Hepatocyte (in vitro differentiated cells): ENCODE measurements around the gene DESI1. TPM values are rescaled to one million over a fixed set of nuclear protein-coding genes. Genes with fewer than 3 reads are reported as not detected.

ENCODE experiments used
- DNase-seq: peaks from one replicate; pipeline ENCODE4 v3.0.0-alpha.2; 2016; ENCODE audit warnings: low spot score
- H2AFZ ChIP-seq: fragments of 200-600 bp; sonication (generic); 2 replicates; pipeline ENCODE4 v1.6.0; 2016; ENCODE audit warnings: antibody characterized with exemption, mild to moderate bottlenecking
- H3K27ac ChIP-seq: fragments of 200-600 bp; sonication (generic); 2 replicates; pipeline ENCODE4 v1.5.1; 2016; ENCODE audit warnings: mild to moderate bottlenecking
- H3K27me3 ChIP-seq: fragments of 200-600 bp; sonication (generic); 2 replicates; pipeline ENCODE4 v1.6.1; 2016
- H3K36me3 ChIP-seq: fragments of 200-600 bp; sonication (generic); replicated peaks from 2 replicates; pipeline ENCODE4 v1.5.1; 2016; ENCODE audit warnings: low read depth; ENCODE audit not compliant: insufficient read depth
- H3K4me1 ChIP-seq: fragments of 200-600 bp; sonication (generic); 2 replicates; pipeline ENCODE4 v1.5.1; 2016; ENCODE audit warnings: mild to moderate bottlenecking, moderate library complexity; ENCODE audit not compliant: insufficient read depth
- H3K4me2 ChIP-seq: fragments of 200-600 bp; sonication (generic); 2 replicates; pipeline ENCODE4 v1.6.0; 2016
- H3K4me3 ChIP-seq: fragments of 200-600 bp; sonication (generic); 2 replicates; pipeline ENCODE4 v1.5.1; 2016; ENCODE audit warnings: mild to moderate bottlenecking
- H3K79me2 ChIP-seq: fragments of 200-600 bp; sonication (generic); 2 replicates; pipeline ENCODE4 v1.6.0; 2017; ENCODE audit warnings: mild to moderate bottlenecking
- H3K9me2 ChIP-seq: fragments of 200-600 bp; sonication (generic); replicated peaks from 2 replicates; pipeline ENCODE4 v1.6.0; 2017; ENCODE audit warnings: mild to moderate bottlenecking; ENCODE audit not compliant: insufficient read depth
- H3K9me3 ChIP-seq: fragments of 200-600 bp; sonication (generic); 2 replicates; pipeline ENCODE4 v1.5.1; 2016; ENCODE audit warnings: low read depth, mild to moderate bottlenecking
- H4K20me1 ChIP-seq: fragments of 200-600 bp; sonication (generic); 2 replicates; pipeline ENCODE4 v1.6.0; 2016; ENCODE audit warnings: mild to moderate bottlenecking; ENCODE audit not compliant: insufficient read depth, poor library complexity, severe bottlenecking
- EZH2 ChIP-seq: fragments of 200-600 bp; sonication (generic); IDR thresholded peaks from 2 replicates; pipeline ENCODE4 v1.6.1; 2016; ENCODE audit warnings: antibody characterized with exemption, mild to moderate bottlenecking, borderline replicate concordance
- EZH2phosphoT487 ChIP-seq: fragments of 200-600 bp; sonication (generic); IDR thresholded peaks from one replicate; pipeline ENCODE4 v1.6.1; 2018; ENCODE audit warnings: antibody characterized with exemption, mild to moderate bottlenecking, low read depth, moderate library complexity; ENCODE audit not compliant: unreplicated experiment, severe bottlenecking
- WGBS: methylation state at CpG from one replicate; pipeline ENCODE4 v1.1.6; 2016; ENCODE audit warnings: low lambda C conversion rate; ENCODE audit errors: missing lambda C conversion rate; 5-methylcytosine and 5-hydroxymethylcytosine counted together
- polyA plus RNA-seq: library from polyadenylated mRNA; unstranded; fragments of >200 nt; fragmentation: Nextera tagmentation; extraction: Ambion mirVana; gene quantifications from 2 replicates; pipeline ENCODE4 v1.2.1, GENCODE V29; 2016
- total RNA-seq: library from RNA; depleted of rRNA; stranded (reverse); fragments of >200 nt; gene quantifications from 2 replicates; pipeline ENCODE4 v1.2.3, GENCODE V29; 2014
- TF ChIP-seq, protein P1 (sequence below): fragments of 200-600 bp; sonication (generic); IDR thresholded peaks from 2 replicates; pipeline ENCODE4 v1.5.1; 2016; ENCODE audit warnings: antibody characterized with exemption, mild to moderate bottlenecking; ENCODE audit not compliant: poor library complexity

Gene DESI1
- total and polyA plus RNA-seq, 2 experiments from 2014 or later, result 29.0 to 32.5 TPM

DNA sequence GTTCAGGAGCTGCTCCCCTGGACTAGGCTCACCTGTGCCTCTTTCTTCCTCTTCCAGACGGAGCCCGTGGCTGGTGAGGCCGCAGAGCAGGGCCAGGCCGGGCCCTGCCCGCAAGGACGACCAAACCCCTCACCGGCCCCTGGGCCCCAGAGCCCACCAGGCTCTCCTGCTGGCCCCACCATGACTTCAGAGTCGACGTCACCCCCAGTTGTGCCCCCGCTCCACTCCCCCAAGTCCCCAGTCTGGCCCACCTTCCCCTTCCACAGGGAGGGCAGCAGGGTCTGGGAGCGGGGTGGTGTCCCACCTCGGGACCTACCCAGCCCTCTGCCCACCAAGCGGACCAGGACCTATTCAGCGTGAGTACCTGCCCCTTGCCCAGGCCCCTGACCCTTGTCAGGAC lies 49.1 kb downstream of the DESI1 start:
- TF ChIP-seq, protein P1, sequence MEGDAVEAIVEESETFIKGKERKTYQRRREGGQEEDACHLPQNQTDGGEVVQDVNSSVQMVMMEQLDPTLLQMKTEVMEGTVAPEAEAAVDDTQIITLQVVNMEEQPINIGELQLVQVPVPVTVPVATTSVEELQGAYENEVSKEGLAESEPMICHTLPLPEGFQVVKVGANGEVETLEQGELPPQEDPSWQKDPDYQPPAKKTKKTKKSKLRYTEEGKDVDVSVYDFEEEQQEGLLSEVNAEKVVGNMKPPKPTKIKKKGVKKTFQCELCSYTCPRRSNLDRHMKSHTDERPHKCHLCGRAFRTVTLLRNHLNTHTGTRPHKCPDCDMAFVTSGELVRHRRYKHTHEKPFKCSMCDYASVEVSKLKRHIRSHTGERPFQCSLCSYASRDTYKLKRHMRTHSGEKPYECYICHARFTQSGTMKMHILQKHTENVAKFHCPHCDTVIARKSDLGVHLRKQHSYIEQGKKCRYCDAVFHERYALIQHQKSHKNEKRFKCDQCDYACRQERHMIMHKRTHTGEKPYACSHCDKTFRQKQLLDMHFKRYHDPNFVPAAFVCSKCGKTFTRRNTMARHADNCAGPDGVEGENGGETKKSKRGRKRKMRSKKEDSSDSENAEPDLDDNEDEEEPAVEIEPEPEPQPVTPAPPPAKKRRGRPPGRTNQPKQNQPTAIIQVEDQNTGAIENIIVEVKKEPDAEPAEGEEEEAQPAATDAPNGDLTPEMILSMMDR, result no peak
- no peak for TF ChIP-seq EZH2
- no peak for TF ChIP-seq EZH2phosphoT487
- 97% methylated on average over 9 of the region's 14 CpGs for WGBS
- H3K9me3 ChIP-seq, result no peaks in the 10 kb centered on the region

GRCh38 chr22:41570221-41570620 lies 50.6 kb downstream of the DESI1 start:
- no peaks in the 10 kb centered on the region for H3K9me3 ChIP-seq
- H3K4me2 ChIP-seq, result no peak overlapping the region
- H3K36me3 ChIP-seq, result no peaks in the 10 kb centered on the region
- peak overlapping the region; percentile 37 for H3K27ac ChIP-seq
- H3K27me3 ChIP-seq, result no peaks in the 10 kb centered on the region
- TF ChIP-seq, protein P1, result no peak
- TF ChIP-seq EZH2 (no peak), EZH2phosphoT487 (no peak)
- peaks cover 7% of the 10 kb centered on the region for H3K4me1 ChIP-seq
- DNase-seq, result no peak
- H2AFZ ChIP-seq, result no peak overlapping the region
- H3K4me3 ChIP-seq, result no peak overlapping the region
- H3K9me2 ChIP-seq, result no peaks in the 10 kb centered on the region
- H4K20me1 ChIP-seq, result no peaks in the 10 kb centered on the region
- H3K79me2 ChIP-seq, result no peaks in the 10 kb centered on the region
- WGBS, result 88% methylated on average over 3 of the region's 3 CpGs

More for the DNA sequence above, 49.1 kb downstream of the DESI1 start:
- no peaks in the 10 kb centered on the region for H3K36me3 ChIP-seq
- no peaks in the 10 kb centered on the region for H3K27me3 ChIP-seq
- no peak overlapping the region for H3K4me3 ChIP-seq
- no peak for DNase-seq
- no peaks in the 10 kb centered on the region for H4K20me1 ChIP-seq
- H3K9me2 ChIP-seq, result no peaks in the 10 kb centered on the region
- H2AFZ ChIP-seq, result no peak overlapping the region
- no peaks in the 10 kb centered on the region for H3K4me1 ChIP-seq
- H3K79me2 ChIP-seq, result no peaks in the 10 kb centered on the region
- H3K4me2 ChIP-seq, result no peak overlapping the region
- no peak overlapping the region for H3K27ac ChIP-seq

DNA sequence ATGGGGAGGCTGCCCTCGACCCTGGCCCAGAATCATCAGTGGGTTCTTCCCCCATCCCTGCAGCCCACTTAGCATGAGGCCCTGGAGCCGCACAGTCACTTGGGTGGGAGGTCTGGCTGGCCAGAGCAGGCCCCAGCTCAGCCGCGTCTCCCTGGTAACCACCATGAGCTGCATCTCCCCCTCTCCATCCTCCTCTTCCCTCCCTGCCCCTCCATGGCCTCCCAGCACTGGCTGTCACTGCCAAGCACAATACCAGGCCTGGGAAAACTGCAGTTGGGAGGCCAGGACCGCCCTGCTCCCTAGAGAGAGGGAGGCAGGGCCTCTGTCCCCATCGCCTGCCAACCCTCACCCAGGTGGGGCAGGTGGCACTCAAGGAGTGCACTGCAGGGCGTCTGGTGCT lies 52.0 kb downstream of the DESI1 start:
- Histone ChIP-seq H3K36me3 (no peaks in the 10 kb centered on the region), H3K4me3 (no peak overlapping the region), H3K27ac (no peak overlapping the region), H3K79me2 (no peaks in the 10 kb centered on the region), H2AFZ (no peak overlapping the region), H3K4me1 (peaks cover 11% of the 10 kb centered on the region), H3K9me3 (no peaks in the 10 kb centered on the region), H3K27me3 (no peaks in the 10 kb centered on the region), H4K20me1 (no peaks in the 10 kb centered on the region), H3K4me2 (no peak overlapping the region), H3K9me2 (no peaks in the 10 kb centered on the region)
- no peak for TF ChIP-seq EZH2
- no peak for TF ChIP-seq EZH2phosphoT487
- TF ChIP-seq, protein P1, result no peak
- DNase-seq, result no peak
- WGBS, result 80% methylated on average over 7 of the region's 7 CpGs

DNA sequence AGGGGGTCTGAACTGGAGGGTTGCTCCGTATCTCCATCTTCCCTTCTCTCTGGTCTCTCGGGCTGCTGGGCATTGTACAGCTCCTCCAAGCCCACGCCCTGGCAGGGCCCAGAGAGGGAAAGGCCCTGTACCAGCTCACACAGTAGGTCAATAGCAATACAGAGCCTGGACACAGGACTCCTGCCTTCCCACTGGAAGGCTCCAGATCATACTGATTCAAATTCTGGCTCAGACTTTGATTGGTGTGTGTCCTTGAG lies 53.4 kb downstream of the DESI1 start:
- no peak for DNase-seq
- Histone ChIP-seq H3K79me2 (no peaks in the 10 kb centered on the region), H2AFZ (no peak overlapping the region), H3K4me3 (no peak overlapping the region), H3K9me3 (no peaks in the 10 kb centered on the region), H3K36me3 (no peaks in the 10 kb centered on the region), H3K4me1 (peaks cover 24% of the 10 kb centered on the region), H3K27ac (no peak overlapping the region), H4K20me1 (no peaks in the 10 kb centered on the region), H3K4me2 (no peak overlapping the region), H3K27me3 (no peaks in the 10 kb centered on the region), H3K9me2 (no peaks in the 10 kb centered on the region)
- WGBS, result 84% methylated on average over 3 of the region's 3 CpGs
- TF ChIP-seq, protein P1, result no peak
- no peak for TF ChIP-seq EZH2phosphoT487
- no peak for TF ChIP-seq EZH2
